GM18505 (cell line): ENCODE results near the gene ABL1.

Experiments
- ATAC-seq: cut with Tn5 transposase; IDR thresholded peaks from one replicate; pipeline ENCODE4 v1.9.1; 2021; ENCODE audit not compliant: unreplicated experiment
- POLR2A ChIP-seq: IDR thresholded peaks from 4 replicates; pipeline ENCODE4 v1.6.1; 2011; ENCODE audit warnings: borderline replicate concordance; ENCODE audit not compliant: insufficient read depth, insufficient read length; ENCODE audit errors: extremely low read depth

ABL1 gene

GRCh38 chr9:130935648-130936271 lies 100.7 kb downstream of the ABL1 start:
- ATAC-seq = no peak

GRCh38 chr9:130936285-130937117 lies 101.4 kb downstream of the ABL1 start:
- TF ChIP-seq POLR2A = no peak
- ATAC-seq = no peak

More at GRCh38 chr9:130935648-130936271, 100.7 kb downstream of the ABL1 start:
- TF ChIP-seq POLR2A = no peak
